Esophagus squamous epithelium (tissue), 4 donors: ENCODE data around the gene CIT.

Experiments
- CTCF ChIP-seq, 6 experiments: fragments of 450-650 bp in 4 of 6; fragments of 200-600 bp in 2 of 6; sonication (generic) in 2 of 6; IDR thresholded peaks; one replicate each; pipeline ENCODE4 v1.5.1; 2016 to 2019; ENCODE audit warnings: antibody characterized with exemption in 6 of 6, mild to moderate bottlenecking in 4 of 6, moderate library complexity in 4 of 6
- POLR2A ChIP-seq, 4 donors: fragments of 450-650 bp; IDR thresholded peaks; one replicate each; pipeline ENCODE4 v1.6.1; 2017; ENCODE audit warnings: antibody characterized with exemption in 4 of 4, mild to moderate bottlenecking in 4 of 4, moderate library complexity in 3 of 4

GRCh38 chr12:119828300-119828699 lies 48.8 kb downstream of the CIT start:
- no peak for TF ChIP-seq CTCF (IDR thresholded peaks at IDR 0.05)
- no peak for TF ChIP-seq POLR2A (IDR thresholded peaks at IDR 0.05)
